ENCODE data around the gene ARMC6.
"Not testable (repeated sequence)": the region's sequence is repeated elsewhere in the genome, so short reads cannot be mapped to it uniquely, and the experiment has no call there.

ARMC6 gene

DNA sequence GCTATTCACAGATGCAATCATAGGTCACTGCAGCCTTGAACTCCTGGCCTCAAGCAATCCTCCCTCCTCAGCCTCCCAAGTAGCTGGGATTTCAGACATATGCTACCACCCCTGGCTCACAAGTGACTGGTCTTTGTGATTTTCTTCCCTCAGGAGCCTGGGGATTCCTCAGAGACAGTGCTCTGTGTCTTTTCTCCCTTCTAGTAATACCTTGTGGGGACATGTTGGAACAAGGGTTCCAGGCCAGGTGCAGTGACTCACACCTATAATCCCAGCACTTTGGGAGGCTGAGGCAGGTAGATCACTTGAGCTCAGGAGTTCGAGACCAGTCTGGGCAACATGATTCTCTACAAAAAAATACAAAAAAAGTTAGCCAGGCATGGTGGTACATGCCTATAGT lies 10.0 kb upstream of the ARMC6 start:
- DNase-seq (ENCODE audit: low spot score) = not testable (repeated sequence)

DNA sequence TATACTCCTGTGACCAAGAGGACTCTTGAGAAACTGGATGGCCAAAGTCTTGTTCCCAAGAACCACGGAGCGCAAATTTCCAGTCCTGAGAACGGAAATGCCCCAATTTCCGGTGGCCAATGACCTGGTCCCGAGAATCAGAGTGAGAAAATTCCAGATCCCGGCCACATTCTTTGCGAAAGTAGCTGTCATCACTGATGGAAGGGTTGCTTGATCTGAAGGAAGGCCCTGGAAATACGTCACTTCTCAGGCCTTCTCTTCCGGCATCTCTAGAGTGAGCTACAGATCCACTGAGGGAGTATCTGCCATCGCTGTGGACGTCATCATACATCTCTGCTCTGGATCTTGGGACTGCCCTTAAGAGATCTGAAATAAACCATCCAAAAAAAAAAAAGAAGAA lies 7.5 kb upstream of the ARMC6 start:
- no peak for DNase-seq (ENCODE audit: low spot score)

DNA sequence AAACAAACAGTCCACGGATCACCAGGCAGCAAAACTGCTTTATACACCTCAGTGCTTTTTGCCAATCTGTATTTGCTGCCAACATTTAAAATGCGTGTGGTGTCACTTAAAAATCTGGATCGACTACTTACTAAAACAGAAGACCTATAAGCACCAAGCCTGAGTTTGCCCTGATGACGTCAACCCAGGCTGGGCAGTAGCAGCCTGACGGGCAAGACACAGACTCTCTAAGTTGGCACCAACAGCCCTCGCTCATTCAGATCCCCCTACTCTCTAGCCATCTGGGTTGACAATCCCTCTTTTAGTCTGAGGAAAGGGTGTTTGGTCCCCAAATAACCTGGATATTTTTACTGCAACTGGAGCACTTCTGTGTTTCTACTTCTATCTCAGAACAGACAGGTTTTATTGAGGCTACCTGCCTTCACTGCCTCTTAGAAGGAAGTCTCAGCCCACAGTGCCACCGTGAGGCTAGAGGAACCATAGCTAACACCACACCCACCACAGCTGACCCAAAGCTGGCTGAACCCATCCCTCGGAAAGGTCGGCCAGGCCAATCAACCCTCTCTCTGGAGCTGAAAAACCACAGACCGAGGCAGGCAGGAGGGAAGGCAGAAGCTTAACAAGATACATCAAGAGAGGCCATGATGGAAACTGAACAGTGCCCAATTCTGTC lies 7.0 kb upstream of the ARMC6 start:
- no peak for DNase-seq (ENCODE audit: low spot score)

DNA sequence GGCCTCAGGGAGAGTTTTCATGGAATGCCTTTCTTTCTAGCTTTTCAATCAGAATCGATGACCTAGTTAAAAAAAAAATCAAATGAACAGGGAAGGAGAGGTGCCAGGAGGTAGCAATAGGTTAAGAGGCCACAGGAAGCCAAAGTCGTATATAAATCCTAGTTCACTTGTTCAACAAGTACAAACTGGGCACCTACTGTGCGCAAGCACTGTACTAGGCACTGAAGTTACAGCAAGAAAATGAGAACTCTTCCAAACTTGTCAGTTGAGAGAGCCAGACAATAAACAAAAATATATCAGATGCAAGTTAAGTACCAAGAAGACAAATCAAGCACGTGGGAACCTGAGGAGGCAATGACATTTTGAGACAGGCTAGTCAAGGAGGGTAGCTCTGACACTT lies 6.2 kb upstream of the ARMC6 start:
- DNase-seq (ENCODE audit: low spot score) = no peak

DNA sequence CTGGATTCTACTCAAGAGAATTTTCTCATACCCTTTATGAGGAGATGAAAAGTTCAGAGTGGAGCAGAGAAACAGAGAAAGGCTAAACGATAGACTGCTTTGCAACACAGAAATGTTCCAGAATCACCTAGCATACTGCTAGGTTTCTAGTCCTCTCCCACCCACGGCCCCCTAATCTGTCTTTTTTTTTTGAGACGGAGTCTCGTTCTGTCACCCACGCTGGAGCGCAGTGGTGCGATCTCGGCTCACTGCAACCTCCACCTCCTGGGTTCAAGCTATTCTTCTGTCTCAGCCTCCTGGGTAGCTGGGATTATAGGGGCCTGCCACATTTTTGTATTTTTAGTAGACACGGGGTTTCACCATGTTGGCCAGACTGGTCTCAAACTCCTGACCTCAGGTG lies 4.9 kb upstream of the ARMC6 start:
- no peak for DNase-seq (ENCODE audit: low spot score)

DNA sequence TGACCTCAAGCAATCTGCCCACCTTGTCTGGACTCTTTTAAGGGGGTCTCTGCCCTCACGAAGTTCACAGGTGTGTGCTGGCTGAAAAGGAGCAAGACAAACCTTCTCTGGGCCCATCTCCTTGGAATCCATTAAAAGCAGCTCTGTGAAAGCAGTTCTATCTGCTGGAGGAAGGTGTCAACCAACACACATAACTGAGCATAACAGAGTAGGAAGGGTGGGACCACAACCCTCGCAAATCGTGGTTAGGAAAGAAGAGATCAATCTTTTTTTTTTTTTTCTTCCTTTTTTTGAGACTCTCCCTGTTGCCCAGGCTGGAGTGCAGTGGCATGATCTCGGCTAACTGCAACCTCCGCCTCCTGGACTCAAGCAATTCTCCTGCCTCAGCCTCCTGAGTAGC lies 1.5 kb upstream of the ARMC6 start:
- no peak for DNase-seq (ENCODE audit: low spot score)

DNA sequence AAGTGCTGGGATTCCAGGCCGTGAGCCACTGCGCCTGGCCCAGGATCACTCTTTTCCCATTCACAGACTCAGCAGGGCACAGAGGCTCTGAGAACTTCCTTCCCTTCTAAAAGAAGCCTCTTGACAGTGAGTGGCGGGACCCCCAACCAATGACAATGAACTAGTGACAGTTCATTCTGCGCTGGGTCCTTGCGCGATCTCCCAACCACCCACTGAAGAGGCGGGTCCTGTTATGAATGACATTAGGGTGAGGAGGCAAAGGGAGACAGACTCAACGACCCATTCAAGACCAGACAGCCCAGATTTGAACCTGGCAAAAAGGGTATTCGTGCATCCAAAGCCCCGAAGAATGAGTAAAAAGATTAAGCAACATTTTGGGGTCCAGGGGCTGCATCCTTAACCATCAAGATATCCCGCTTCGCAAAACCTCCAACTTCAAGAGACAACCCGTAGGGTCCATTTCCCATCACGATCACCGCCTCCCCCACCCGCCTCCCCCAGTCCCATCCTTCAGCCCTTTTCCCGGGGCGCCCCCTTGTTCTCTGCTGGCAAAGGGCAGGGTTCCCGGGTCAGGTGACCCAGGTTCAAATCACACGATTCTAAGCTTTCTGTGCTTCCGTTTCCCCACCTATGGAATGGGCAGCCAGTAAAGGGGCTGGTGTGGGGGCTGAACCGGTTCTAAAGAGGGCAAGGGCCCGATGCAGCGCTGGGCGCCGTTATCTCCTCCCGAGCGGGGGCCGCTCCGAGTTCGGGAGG lies 805 bp upstream of the ARMC6 start:
- peak; percentile 89 for DNase-seq (ENCODE audit: low spot score)

DNA sequence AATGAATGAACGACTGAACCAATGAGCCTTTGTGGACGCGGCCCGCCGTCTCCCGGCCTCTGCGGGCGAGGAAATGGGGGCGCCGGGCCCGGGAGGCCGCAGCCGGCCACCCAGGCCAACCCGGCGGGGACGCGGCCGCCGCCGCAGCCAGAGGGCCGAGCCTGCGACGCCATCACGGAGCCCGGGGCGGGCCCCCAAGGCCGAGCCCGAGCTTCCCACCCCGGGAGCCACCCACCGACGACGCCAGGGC lies 302 bp upstream of the ARMC6 start:
- DNase-seq (ENCODE audit: low spot score) = no peak

DNA sequence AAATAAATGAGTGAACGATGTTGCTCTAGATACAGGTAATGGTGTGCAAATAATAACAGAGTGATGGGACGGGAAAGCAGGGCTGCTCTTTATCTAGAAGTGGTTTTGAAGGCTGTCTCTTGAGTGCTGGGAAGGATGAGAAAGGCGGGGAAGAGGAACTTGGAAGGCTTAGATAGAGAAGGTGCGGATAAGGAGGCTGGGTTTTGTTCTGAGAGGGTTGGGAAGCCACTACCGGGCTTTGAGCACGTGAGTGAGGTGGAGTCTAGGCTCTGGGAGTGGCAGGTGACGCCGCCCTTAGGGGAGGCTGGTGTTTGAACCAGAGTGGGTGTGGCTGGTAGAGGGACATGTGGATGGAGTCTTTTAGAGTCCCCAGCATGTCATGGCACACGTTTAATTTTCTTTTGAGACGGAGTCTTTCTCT lies 811 bp downstream of the ARMC6 start:
- DNase-seq (ENCODE audit: low spot score) = peak; percentile 62

DNA sequence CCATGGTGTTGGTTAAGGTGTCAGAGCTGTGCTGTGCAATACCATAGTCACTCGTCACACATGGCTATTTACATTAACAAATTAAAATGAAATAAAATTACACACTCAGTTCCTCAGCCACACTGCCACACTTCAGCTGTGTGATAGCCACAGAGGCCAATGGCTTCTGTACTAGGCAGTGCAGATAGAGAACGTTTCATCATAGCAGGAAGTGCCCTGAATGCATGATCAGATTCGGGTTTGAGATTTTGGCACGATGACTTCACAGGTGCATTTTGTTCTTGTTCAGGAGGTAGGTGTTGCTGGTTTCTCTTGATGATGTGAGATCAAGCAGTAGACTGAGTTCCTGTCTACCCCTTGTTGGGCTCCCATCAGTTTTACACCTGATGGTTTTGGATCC lies 6.5 kb downstream of the ARMC6 start:
- DNase-seq (ENCODE audit: low spot score) = no peak

DNA sequence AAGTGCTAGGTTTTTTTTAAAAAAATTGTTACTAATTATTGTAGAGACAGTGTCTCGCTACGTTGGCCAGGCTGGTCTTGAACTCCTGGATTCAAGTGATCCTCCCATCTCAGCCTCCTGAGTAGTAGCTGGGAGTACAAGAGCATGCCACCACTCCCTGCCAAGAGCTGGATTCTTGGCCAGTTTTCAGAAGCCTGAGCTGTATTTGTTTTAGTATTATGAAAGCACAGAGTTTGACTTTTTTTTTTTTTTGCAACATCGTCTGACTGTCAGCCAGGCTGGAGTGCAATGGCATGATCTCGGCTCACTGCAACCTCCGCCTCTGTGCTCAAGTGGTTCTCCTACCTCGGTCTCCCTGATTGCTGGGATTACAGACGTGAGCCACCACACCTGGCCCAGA lies 7.0 kb downstream of the ARMC6 start:
- no peak for DNase-seq (ENCODE audit: low spot score)

DNA sequence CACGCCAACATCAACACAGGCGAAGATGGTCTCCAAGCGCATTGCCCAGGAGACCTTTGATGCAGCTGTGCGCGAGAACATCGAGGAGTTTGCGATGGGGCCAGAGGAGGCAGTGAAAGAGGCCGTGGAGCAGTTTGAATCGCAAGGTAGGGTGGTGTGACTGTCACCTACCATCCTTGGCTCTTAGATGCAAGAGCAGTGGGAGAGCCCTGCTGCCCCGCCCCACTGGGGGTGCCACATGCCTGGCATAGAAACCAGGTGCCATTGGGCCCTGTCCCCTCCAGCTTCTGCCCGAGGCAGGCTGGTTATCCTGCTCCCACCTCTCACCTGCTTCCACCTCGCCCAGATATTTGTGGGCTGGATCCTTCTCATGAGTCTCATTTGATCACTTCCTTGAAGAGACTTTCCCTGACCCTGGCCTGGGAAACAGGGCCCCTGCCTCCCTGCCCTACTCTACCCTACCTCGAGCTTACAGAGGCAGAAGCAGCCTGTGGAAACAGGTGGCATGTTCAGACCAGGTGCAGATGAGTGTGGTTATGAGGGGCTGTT lies 9.4 kb downstream of the ARMC6 start:
- DNase-seq (ENCODE audit: low spot score) = no peak

DNA sequence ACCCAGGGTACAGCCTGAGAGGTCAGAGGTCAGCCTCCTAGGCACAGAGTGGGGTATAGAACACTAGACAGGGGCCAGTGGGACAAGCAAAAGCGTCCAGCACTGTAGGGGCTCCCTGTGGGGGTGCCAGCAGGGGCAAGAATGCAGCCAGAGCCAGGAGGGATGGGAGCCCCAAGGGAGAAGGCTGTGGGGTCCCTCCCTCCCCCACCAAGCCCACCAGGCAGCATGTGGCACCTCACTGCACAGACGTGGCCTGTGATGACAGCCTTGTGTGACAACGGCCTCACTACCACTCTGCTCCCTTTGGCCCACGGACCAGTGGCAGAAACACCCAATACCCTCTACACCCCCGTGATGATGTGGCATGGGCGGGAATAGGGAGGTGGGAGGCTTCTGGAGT lies 10.1 kb downstream of the ARMC6 start:
- no peak for DNase-seq (ENCODE audit: low spot score)

DNA sequence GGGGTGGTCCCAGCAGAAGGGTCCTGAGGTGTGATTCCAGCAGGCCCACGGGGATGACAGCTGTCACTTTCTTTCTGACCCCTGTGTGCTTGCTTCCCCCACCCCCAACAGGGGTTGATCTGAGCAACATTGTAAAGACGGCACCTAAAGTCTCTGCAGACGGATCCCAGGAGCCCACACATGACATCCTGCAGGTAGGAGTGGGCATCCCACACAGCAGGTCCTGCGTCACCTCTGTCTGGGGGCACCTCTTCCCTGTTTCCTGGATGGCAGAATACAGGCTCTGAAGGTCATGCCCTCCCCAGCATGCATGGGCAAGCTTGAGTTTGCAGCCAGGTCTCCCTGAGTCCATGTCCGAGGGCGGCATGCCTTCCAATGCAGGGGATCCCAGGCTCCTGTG lies 10.5 kb downstream of the ARMC6 start:
- DNase-seq (ENCODE audit: low spot score) = no peak

DNA sequence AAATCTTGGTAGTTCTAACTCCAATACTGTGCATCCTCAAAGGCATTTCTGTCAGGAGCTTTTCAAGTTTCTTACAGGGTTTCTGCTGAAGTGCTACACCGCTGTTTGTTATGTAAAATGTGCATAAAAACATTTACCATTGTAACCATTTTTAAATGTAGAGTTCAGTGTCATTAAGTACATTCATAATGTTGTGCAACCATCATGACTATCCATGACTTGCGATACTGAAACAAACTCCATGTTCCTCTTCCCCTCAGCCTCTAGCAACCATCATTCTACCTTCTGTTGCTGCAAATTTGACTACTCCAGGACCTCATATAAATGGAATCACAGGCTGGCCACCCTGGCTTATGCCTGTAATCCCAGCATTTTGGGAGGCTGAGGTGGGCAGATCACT lies 16.0 kb downstream of the ARMC6 start:
- no peak for DNase-seq (ENCODE audit: low spot score)

DNA sequence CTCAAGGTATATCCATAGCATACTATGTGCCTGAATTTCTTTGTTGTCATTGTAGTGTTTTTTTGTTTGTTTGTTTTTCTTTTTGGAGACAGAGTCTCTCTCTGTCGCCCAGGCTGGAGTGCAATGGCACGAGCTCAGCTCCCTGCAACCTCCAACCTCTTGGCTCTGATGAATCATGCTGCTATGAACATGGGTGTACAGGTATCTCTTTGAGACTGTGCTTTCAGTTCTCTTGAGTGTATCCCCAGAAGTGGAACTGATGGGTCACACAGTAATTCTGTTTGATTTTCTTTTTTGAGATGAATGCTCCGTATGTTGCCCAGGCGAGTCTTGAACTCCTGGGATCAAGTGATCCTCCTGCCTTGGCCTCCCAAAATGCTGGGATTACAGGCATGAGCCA lies 16.7 kb downstream of the ARMC6 start:
- DNase-seq (ENCODE audit: low spot score) = no peak

DNA sequence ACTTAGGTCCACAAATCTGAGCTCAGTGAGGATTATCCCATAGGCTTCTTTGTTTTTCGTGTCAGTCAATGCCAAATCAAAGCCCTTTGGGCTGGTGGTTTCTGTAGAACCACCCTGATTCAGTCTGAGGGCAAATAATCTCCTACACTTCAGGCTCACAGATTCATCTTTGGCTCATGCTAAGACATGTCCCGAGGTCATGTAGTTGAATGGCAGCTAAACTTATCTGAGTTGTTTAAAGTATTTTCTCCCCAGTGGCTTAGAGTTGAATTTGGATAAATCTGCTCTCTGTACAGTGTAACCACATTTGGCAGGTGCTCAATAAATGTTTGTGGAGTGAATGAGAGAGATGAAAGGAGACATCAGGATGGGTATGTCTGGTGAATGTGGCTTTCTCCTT lies 17.3 kb downstream of the ARMC6 start:
- no peak for DNase-seq (ENCODE audit: low spot score)

DNA sequence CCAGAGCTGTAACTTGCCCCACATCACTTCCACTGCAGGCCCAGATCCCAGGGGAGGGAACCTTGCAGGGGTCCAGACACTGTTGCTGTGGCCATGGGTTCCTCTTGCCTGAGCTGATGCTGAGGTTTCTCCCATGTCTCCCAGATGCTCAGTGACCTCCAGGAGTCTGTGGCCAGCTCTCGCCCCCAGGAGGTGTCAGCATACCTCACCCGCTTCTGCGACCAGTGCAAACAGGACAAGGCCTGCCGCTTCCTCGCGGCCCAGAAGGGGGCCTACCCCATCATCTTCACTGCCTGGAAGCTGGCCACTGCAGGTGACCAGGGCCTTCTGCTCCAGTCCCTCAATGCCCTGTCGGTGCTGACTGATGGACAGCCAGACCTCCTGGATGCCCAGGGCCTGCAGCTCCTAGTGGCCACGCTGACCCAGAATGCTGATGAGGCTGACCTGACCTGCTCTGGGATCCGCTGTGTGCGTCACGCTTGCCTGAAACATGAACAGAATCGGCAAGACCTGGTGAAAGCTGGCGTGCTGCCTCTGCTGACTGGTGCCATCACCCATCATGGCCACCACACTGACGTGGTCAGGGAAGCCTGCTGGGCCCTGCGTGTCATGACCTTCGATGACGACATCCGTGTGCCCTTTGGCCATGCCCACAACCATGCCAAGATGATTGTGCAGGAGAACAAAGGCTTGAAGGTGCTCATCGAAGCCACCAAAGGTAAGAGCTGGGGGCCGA lies 18.2 kb downstream of the ARMC6 start:
- no peak for DNase-seq (ENCODE audit: low spot score)

DNA sequence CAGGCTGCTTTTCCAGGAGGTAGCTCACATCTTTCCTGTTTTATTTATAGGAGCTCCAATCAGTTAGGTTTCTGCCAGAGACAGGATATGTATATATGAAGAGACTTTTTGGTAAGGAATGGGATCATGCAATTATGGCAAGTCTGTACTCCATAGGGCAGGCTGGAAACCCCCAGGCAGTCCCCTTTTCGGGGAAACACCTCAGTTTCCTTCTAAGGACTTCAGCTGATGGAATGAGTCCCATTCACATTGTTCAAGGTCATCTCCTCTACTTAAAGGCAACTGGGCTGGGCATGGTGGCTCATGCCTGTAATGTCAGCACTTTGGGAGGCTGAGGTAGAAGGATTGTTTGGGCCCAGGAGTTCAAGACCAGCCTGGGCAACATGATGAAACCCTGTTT lies 19.5 kb downstream of the ARMC6 start:
- no peak for DNase-seq (ENCODE audit: low spot score)

DNA sequence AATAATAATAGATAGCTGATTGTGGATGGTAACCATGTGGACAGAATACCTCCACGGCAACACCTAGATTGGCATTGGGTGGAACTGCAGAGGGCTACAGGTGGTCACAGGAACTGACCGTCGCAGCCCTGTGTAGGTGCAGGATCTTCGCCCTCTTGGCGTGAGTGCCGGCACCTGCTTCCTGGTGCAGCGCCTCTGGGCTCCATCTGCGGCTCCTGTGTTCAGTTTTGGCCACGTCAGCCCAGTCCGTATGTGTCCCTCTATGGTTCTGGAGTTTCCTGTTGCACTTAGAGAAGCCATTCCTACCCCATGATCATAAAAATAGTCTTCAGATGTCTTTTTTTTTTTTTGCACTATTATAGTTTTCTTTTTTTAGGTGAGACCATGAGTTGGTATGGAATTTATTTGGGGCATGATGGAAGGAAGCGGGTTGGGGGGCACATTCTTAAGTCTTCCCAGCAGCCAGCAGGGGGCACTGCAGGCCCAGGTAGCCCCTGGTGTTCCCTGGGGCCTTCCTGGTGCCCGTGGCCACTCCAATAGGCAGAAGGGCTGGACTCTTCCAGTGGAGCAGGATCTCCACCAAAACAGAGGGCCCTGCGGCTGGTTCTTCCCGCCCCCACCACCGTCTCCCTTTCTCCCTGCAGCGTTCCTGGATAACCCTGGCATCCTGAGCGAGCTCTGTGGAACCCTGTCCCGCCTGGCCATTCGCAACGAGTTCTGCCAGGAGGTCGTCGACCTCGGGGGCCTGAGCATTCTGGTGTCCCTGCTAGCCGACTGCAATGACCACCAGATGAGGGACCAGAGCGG lies 20.3 kb downstream of the ARMC6 start:
- peak; percentile 79 for DNase-seq (ENCODE audit: low spot score)

DNA sequence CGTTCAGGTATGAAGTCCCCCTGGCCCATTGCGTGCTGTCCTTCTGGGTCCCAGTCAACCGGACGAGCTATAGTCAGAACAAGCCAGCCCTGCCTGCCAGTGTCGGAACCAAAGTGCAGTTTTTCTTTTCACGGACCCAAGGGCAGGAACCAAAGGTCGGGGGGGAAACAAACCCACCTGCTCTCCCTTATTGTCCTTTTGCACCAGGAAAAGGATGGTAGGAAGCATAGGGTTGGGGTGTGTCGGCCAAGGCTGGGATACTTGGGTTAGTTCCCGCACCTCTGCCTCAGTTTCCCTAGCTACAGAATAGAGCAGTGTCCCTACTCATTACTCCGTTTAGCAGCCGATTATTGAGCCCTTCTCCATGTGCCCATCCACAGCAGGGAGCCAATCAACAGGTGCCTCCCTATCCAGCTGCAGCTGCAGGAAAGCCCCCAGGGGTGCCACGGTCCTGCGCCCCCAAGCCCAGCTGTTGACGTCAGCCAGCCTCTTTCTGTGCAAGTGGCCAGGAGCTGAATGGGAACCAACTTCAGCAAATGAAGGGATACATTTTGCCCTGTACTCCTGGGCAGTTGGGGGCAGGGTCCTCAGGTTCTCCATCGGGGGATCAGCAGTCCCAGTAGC lies 21.0 kb downstream of the ARMC6 start:
- DNase-seq (ENCODE audit: low spot score) = no peak

DNA sequence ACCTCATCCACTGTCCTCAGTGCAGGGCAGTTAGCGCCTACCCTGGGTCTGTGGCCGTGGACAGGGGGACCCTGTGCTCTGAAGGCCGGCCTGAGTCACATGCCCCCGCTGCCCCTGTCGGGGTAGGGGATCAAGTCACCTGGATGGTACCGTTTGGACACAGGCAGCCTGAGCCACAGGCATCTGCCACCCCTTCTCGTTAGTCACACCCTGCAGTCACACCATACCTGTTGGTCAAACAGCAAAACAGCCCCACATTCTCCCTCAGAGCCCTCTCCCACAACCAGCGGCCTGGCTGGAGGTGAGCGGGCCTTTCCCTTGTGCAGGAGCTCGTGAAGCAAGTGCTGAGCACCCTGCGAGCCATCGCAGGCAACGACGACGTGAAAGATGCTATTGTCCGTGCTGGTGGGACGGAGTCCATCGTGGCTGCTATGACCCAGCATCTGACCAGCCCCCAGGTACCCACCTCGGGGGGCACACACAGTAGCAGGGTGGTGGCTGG lies 21.6 kb downstream of the ARMC6 start:
- no peak for DNase-seq (ENCODE audit: low spot score)

Data from ecto neural progenitor cell (in vitro differentiated cells).